ENCODE measurements around the gene DPH3. TPM values are rescaled to one million over a fixed set of nuclear protein-coding genes. Genes with fewer than 3 reads are reported as not detected.

The DPH3 gene
- total RNA-seq, 2 donors from 2014 or later = 4.9 TPM

GRCh38 chr3:16279010-16279801 is 14.5 kb upstream of the DPH3 start:
- no peak for ATAC-seq
- Histone ChIP-seq H3K27ac (no peak overlapping the region), H3K27me3 (no peaks in the 10 kb centered on the region), H3K9me3 (no peaks in the 10 kb centered on the region), H3K36me3 (replicated peaks in 1 of 2; ENCODE audit: insufficient read depth in 1 of 2, low read depth in 2 of 2) (peaks cover 0 to 5% of the 10 kb centered on the region in 2 donors), H3K4me1 (no peaks in the 10 kb centered on the region), H3K4me3 (no peak overlapping the region)
- DNase-seq = no peak
- no peak for TF ChIP-seq CTCF (IDR thresholded peaks at IDR 0.05)
- TF ChIP-seq POLR2A (IDR thresholded peaks at IDR 0.05) = no peak
- 90 to 93% methylated on average over 3 of the region's 3 CpGs for WGBS, 2 donors
- intact Hi-C loops (cut with DNase I) = no loop called here

- Histone ChIP-seq H3K4me3 (no peak overlapping the region), H3K27me3 (no peaks in the 10 kb centered on the region), H3K4me1 (no peaks in the 10 kb centered on the region), H3K27ac (no peak overlapping the region), H3K36me3 (replicated peaks in 1 of 2; ENCODE audit: insufficient read depth in 1 of 2, low read depth in 2 of 2) (peaks cover 0 to 3% of the 10 kb centered on the region in 2 donors), H3K9me3 (no peaks in the 10 kb centered on the region)
- no peak for DNase-seq
- intact Hi-C loops (cut with DNase I) = no loop called here
- TF ChIP-seq CTCF (IDR thresholded peaks at IDR 0.05) (no peak), POLR2A (IDR thresholded peaks at IDR 0.05) (no peak)
- 81 to 84% methylated on average over 3 of the region's 3 CpGs for WGBS, 2 donors
- ATAC-seq = no peak
These were observed 12.7 kb upstream of the DPH3 start for GRCh38 chr3:16277471-16277870.

GRCh38 chr3:16273867-16274266 is 9.1 kb upstream of the DPH3 start:
- intact Hi-C loops (cut with DNase I) = no loop called here
- H3K4me3 ChIP-seq = no peak overlapping the region
- no peaks in the 10 kb centered on the region for H3K27me3 ChIP-seq
- TF ChIP-seq POLR2A (IDR thresholded peaks at IDR 0.05) = no peak
- TF ChIP-seq CTCF (IDR thresholded peaks at IDR 0.05) = no peak
- H3K36me3 ChIP-seq (replicated peaks in 1 of 2; ENCODE audit: insufficient read depth in 1 of 2, low read depth in 2 of 2) = peaks cover 0 to 8% of the 10 kb centered on the region in 2 donors
- no peak overlapping the region for H3K27ac ChIP-seq
- no peaks in the 10 kb centered on the region for H3K9me3 ChIP-seq
- no peak for DNase-seq
- no peak for ATAC-seq
- 93 to 95% methylated on average over 2 of the region's 2 CpGs for WGBS, 2 donors
- H3K4me1 ChIP-seq = no peaks in the 10 kb centered on the region

- intact Hi-C loops (cut with DNase I) = no loop called here
- Histone ChIP-seq H3K27ac (no peak overlapping the region), H3K36me3 (replicated peaks in 1 of 2; ENCODE audit: insufficient read depth in 1 of 2, low read depth in 2 of 2) (peaks cover 0 to 8% of the 10 kb centered on the region in 2 donors), H3K4me3 (no peak overlapping the region), H3K27me3 (no peaks in the 10 kb centered on the region), H3K4me1 (peaks cover 8% of the 10 kb centered on the region), H3K9me3 (no peaks in the 10 kb centered on the region)
- DNase-seq = no peak
- ATAC-seq = no peak
- 79 to 94% methylated on average over 1 of the region's 1 CpG for WGBS, 2 donors
- no peak for TF ChIP-seq POLR2A (IDR thresholded peaks at IDR 0.05)
- no peak for TF ChIP-seq CTCF (IDR thresholded peaks at IDR 0.05)
These were observed 7.8 kb upstream of the DPH3 start for GRCh38 chr3:16272588-16272987.

- TF ChIP-seq CTCF (IDR thresholded peaks at IDR 0.05) = no peak
- TF ChIP-seq POLR2A (IDR thresholded peaks at IDR 0.05) = no peak
- no peaks in the 10 kb centered on the region for H3K27me3 ChIP-seq
- DNase-seq = no peak
- no peaks in the 10 kb centered on the region for H3K9me3 ChIP-seq
- H3K36me3 ChIP-seq (replicated peaks in 1 of 2; ENCODE audit: insufficient read depth in 1 of 2, low read depth in 2 of 2) = peaks cover 0 to 6% of the 10 kb centered on the region in 2 donors
- WGBS, 2 donors = 92% methylated on average over 10 of the region's 10 CpGs
- ATAC-seq = no peak
- intact Hi-C loops (cut with DNase I) = no loop called here
- no peak overlapping the region for H3K27ac ChIP-seq
- no peak overlapping the region for H3K4me3 ChIP-seq
- peaks cover 25% of the 10 kb centered on the region for H3K4me1 ChIP-seq
These were observed 6.1 kb upstream of the DPH3 start for GRCh38 chr3:16270855-16271254.
